Left ventricle myocardium inferior (tissue), 1 donor: Measurements from ENCODE around the gene GPR155. TPM values are rescaled to one million over a fixed set of nuclear protein-coding genes. Genes with fewer than 3 reads are reported as not detected.

Experiments
- DNase-seq: peaks from one replicate; pipeline ENCODE4 v3.0.0-alpha.2; 2020
- H3K27ac ChIP-seq: fragments of 200-600 bp; replicated peaks from 2 replicates; pipeline ENCODE4 v1.8.0; 2021
- H3K27me3 ChIP-seq: fragments of 200-600 bp; 2 replicates; pipeline ENCODE4 v1.8.0; 2021; ENCODE audit warnings: low read depth
- H3K36me3 ChIP-seq: fragments of 200-600 bp; 2 replicates; pipeline ENCODE4 v1.8.0; 2021
- H3K4me1 ChIP-seq: fragments of 200-600 bp; 2 replicates; pipeline ENCODE4 v1.8.0; 2021
- H3K4me3 ChIP-seq: fragments of 200-600 bp; 2 replicates; pipeline ENCODE4 v1.8.0; 2021; ENCODE audit warnings: mild to moderate bottlenecking, moderate library complexity
- H3K9me3 ChIP-seq: fragments of 200-600 bp; replicated peaks from 2 replicates; pipeline ENCODE4 v1.8.0; 2021
- intact Hi-C: fragments of 100-400 bp; cut with micrococcal nuclease; formaldehyde crosslinking; loops from one replicate; pipeline ENCODE4 v1.11.0; 2022
- total RNA-seq: library from RNA; stranded (reverse); fragmentation: NEBNext Ultra II Directional; extraction: Animal tissue kit (Norgen Biotek cat#: 25700); gene quantifications from one replicate; pipeline ENCODE4 v1.2.1, GENCODE V29; 2021
- TF ChIP-seq, protein P1 (sequence below): fragments of 200-600 bp; IDR thresholded peaks from 2 replicates; pipeline ENCODE4 v1.8.0; 2021; ENCODE audit warnings: antibody characterized with exemption, mild to moderate bottlenecking, borderline replicate concordance
- donor health status: DM: no; HTN: yes; CAD: no; lungs with severe emphysema.

Gene GPR155
- total RNA-seq, 1 donor from 2014 or later: 16.3 TPM

DNA sequence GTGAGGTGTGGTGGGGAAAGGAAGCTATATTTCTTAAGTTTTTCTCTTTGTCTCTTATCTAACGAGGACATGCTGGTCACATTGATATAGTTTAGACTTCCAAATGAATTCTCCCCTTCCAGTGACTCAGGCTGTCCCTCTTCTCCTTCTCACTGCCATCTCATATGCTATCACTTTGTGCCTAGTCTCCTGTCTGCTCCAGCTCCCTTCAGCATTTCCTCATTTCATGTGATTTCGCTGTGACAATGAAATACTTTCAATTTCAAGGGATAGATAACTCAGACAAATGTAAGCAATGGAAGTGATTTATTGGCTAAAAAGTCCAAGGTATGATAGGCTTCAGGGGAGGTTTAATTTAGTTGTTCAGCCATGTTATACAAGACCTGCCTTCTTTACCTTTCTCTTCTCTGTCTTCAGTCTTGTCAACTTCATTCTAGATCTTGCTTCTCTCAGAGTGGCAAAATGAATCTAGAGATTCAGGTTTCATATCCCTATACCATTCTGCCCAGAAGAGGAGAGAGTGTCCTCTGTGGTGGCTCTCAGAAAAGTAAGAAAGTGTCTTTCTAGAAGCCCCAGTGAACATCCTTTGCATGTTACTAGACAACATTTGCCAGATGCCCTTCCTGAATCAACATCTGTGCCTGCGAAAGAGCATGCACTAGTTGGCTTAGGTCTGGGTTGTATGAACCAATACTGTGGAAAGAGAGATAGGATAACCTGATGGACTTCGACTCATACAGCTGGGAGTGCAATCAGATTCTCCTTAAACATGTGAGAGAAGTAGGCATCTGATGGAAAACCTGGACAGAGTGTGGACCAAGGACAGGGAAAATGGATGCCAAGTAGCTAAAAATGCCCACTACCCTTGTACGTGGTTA lies 29.9 kb upstream of the GPR155 start:
- Histone ChIP-seq H3K9me3 (peaks cover 2% of the 10 kb centered on the region), H3K27ac (no peak overlapping the region), H3K36me3 (no peaks in the 10 kb centered on the region), H3K27me3 (peaks cover 12% of the 10 kb centered on the region), H3K4me3 (no peak overlapping the region), H3K4me1 (no peaks in the 10 kb centered on the region)
- intact Hi-C loops: no loop called here
- DNase-seq: no peak
- TF ChIP-seq, protein P1, sequence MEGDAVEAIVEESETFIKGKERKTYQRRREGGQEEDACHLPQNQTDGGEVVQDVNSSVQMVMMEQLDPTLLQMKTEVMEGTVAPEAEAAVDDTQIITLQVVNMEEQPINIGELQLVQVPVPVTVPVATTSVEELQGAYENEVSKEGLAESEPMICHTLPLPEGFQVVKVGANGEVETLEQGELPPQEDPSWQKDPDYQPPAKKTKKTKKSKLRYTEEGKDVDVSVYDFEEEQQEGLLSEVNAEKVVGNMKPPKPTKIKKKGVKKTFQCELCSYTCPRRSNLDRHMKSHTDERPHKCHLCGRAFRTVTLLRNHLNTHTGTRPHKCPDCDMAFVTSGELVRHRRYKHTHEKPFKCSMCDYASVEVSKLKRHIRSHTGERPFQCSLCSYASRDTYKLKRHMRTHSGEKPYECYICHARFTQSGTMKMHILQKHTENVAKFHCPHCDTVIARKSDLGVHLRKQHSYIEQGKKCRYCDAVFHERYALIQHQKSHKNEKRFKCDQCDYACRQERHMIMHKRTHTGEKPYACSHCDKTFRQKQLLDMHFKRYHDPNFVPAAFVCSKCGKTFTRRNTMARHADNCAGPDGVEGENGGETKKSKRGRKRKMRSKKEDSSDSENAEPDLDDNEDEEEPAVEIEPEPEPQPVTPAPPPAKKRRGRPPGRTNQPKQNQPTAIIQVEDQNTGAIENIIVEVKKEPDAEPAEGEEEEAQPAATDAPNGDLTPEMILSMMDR: no peak

DNA sequence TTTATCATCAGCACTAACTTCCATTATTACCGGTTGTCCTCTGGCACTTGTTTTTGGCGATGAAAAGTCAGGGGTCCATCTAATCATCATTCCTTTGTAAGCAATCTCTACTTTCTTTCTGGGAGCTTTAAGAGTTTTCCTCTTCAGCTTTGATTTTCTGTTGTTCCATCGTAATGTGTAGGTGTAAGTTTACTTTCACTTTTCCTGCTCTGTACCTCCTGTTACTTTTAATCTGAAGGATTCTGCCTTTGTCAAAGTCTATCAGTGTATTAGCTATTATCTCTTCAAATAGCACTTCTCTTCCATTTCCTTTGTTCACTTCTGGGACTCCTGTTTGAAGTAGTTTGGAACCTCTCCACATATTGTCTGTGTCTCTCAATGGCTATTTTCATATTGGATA lies 25.5 kb upstream of the GPR155 start:
- H3K27ac ChIP-seq: no peak overlapping the region
- H3K9me3 ChIP-seq: peaks cover 34% of the 10 kb centered on the region
- intact Hi-C loops: no loop called here
- no peak for DNase-seq
- TF ChIP-seq, protein P1: no peak
- no peak overlapping the region for H3K4me3 ChIP-seq
- no peaks in the 10 kb centered on the region for H3K36me3 ChIP-seq
- no peaks in the 10 kb centered on the region for H3K27me3 ChIP-seq
- H3K4me1 ChIP-seq: no peaks in the 10 kb centered on the region

DNA sequence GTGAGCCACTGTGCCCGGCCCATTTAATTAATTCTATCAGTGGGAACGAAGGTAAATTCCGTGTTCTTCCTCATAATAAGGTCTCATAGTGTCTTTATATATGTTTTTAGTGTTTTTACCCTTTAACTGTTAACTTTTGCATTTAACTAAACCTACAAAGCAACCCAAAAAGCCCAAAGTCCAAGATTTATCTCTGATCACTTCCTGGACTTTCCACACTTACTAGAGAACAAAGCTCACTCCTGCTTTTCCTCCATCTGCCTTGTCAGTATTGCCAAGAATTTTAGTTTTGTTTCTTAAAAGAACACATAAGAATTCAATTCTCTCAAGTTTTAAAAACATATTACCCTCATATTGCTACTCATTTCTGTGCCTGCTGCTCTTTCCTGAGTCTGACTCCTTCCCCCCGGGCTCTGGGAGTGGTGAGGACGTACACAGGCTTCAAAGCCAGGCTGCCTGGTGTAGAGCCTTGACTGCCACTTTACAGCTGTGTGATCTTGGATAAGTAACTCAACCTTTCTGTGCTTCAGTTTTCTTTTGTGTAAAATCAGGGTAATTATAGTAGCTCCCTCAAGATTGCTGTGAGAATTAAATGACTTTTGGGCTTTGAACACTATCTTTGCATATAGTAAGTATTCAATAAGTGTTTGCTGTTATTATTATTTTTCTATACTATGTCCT lies 24.9 kb upstream of the GPR155 start:
- peaks cover 34% of the 10 kb centered on the region for H3K9me3 ChIP-seq

DNA sequence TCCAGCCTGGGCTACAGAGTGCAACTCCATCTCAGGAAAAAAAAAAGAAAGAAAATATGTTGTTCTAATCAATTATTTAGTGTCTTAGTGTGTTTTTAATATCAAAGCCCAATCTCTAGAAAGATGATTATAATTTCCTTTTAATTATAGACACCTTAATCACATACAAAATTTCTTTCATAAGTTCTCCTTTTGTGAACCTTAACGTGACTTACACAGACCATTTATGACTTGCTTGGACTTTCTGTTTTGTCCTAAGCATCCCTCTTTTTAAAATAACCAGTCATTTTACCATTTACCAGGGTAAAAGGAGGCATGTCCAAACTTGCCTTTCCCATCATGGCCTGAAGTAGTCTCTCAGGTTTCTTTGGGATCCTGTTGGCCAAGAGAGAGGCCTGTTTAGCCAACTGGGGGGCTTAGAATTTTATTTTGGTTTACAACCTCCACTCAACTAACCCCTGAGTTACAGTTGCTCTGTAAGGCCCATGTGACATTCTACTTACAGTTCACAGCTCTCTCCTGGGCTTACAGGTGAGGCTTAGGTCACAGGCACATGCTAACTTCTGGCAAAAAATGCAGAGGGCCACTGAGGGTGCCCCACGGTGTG lies 23.9 kb upstream of the GPR155 start:
- no peaks in the 10 kb centered on the region for H3K36me3 ChIP-seq
- DNase-seq: no peak
- H3K9me3 ChIP-seq: peaks cover 34% of the 10 kb centered on the region
- H3K27me3 ChIP-seq: no peaks in the 10 kb centered on the region
- no peak overlapping the region for H3K4me3 ChIP-seq
- TF ChIP-seq, protein P1: no peak
- no peak overlapping the region for H3K27ac ChIP-seq
- intact Hi-C loops: no loop called here
- H3K4me1 ChIP-seq: no peaks in the 10 kb centered on the region

More for the DNA sequence above, 24.9 kb upstream of the GPR155 start:
- intact Hi-C loops: no loop called here
- TF ChIP-seq, protein P1: no peak
- H3K36me3 ChIP-seq: no peaks in the 10 kb centered on the region
- H3K4me1 ChIP-seq: no peaks in the 10 kb centered on the region
- H3K4me3 ChIP-seq: no peak overlapping the region
- no peak for DNase-seq
- no peaks in the 10 kb centered on the region for H3K27me3 ChIP-seq
- H3K27ac ChIP-seq: no peak overlapping the region

DNA sequence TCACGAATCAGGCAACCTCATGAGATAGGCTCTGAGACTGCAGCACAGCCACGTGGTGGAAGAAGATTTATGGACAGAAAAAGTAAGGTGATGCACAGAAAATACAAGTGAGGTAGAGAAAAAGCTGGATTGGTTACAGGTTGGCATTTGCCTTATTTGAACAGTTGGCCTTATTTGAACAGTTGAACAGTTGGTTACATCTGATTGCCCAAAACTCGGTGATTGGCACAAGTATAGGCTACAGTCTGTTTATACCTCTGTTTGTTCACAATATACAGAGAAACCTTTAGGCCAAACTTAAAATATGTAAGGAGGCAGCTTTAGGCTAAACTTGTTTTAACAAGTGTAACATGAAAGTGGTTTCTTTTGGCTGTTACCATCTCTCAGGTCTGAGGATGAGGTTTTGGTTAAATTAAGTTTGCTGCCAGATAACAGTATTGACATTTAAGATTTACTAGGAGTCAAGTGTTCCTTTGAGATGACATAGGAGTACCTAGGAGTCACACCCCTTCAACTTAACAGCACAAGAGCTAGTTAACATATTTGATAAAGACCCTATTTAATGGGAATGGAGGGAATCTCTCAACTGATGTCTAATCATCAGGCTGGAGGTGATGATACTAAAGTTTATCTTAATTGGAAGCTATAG lies 16.5 kb upstream of the GPR155 start:
- DNase-seq: no peak
- Histone ChIP-seq H3K27ac (no peak overlapping the region), H3K9me3 (no peaks in the 10 kb centered on the region), H3K4me3 (no peak overlapping the region), H3K4me1 (no peaks in the 10 kb centered on the region), H3K27me3 (no peaks in the 10 kb centered on the region), H3K36me3 (no peaks in the 10 kb centered on the region)
- intact Hi-C loops: no loop called here
- TF ChIP-seq, protein P1: no peak
